ENCODE data around the gene DCLK3.

The DCLK3 gene

DNA sequence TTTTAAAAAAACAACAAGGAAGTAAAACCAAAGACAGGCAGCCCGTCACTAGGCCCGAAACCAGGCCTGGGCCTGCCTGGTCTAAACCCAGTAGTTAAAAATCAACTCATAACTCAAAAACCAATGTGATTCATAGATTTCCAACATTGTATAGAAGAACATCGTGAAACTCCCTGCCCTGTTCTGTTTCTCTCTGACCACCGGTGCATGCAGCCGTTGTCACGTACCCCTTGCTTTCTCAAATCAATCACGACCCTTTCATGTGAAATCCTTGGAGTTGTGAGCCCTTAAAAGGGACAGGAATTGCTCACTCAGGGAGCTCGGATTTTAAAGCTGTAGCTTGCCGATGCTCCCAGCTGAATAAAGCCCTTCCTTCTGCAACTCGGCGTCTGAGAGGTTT, 89.5 kb downstream of the DCLK3 start:
- Histone ChIP-seq H3K9me3 (peaks cover 3 to 21% (median 15%) of the 10 kb centered on the region in 3 donors), H3K4me1 (no peaks in the 10 kb centered on the region), H3K27me3 (no peaks in the 10 kb centered on the region), H3K36me3 (no peaks in the 10 kb centered on the region), H3K4me3 (no peak overlapping the region), H3K27ac (no peak overlapping the region)
- no peak for DNase-seq
- intact Hi-C loops (cut with DNase I; ENCODE audit: low total_unique reads) = no loop called here
- TF ChIP-seq, protein P1, sequence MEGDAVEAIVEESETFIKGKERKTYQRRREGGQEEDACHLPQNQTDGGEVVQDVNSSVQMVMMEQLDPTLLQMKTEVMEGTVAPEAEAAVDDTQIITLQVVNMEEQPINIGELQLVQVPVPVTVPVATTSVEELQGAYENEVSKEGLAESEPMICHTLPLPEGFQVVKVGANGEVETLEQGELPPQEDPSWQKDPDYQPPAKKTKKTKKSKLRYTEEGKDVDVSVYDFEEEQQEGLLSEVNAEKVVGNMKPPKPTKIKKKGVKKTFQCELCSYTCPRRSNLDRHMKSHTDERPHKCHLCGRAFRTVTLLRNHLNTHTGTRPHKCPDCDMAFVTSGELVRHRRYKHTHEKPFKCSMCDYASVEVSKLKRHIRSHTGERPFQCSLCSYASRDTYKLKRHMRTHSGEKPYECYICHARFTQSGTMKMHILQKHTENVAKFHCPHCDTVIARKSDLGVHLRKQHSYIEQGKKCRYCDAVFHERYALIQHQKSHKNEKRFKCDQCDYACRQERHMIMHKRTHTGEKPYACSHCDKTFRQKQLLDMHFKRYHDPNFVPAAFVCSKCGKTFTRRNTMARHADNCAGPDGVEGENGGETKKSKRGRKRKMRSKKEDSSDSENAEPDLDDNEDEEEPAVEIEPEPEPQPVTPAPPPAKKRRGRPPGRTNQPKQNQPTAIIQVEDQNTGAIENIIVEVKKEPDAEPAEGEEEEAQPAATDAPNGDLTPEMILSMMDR (IDR thresholded peaks at IDR 0.05) = no peak

DNA sequence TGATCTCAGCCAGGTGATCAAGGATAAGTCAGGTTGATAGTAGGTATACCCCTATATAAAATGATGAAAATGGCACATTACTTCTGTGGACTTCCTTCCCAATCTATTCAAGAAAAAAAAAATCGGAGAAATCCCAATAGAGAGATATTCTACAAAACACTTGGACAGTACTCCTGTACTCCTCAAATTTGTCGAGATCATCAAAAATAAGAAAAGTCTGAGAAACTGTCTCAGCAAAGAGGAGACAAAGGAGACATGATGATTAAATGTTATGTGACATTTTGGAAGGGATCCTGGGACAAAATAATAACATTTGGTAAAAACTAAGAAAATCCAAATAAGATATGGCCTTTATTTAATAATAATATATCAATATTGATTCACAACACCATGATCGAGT, 94.6 kb downstream of the DCLK3 start:
- intact Hi-C loops (cut with DNase I; ENCODE audit: low total_unique reads) = no loop called here
- H3K9me3 ChIP-seq = no peaks in the 10 kb centered on the region
- H3K4me3 ChIP-seq = no peak overlapping the region
- H3K27ac ChIP-seq = no peak overlapping the region
- H3K4me1 ChIP-seq = no peaks in the 10 kb centered on the region
- H3K36me3 ChIP-seq = no peaks in the 10 kb centered on the region
- H3K27me3 ChIP-seq = no peaks in the 10 kb centered on the region
- TF ChIP-seq, protein P1 (IDR thresholded peaks at IDR 0.05) = no peak
- no peak for DNase-seq

DNA sequence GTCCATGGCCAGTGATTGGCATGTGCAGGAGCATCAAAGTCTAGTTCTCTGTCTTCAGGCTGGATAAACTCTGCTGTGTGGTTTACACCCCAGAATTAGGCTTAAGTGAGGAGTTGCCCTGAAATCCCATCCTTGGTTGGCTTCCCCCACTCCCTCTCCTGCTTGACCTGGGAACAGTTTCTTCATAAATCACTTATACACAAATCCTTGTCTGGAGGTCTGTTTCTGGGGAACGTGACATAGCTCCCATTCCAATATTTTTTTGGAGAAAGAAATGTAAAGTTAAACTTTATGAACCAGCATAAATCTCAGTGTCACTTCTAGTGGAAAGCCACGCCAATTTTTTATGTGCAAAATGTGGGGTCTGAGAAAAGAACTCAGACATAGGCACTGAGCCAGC, 98.2 kb downstream of the DCLK3 start:
- Histone ChIP-seq H3K36me3 (no peaks in the 10 kb centered on the region), H3K4me3 (no peak overlapping the region), H3K4me1 (peaks cover 0 to 8% (median 1%) of the 10 kb centered on the region in 4 donors), H3K27ac (no peak overlapping the region), H3K27me3 (no peaks in the 10 kb centered on the region), H3K9me3 (no peaks in the 10 kb centered on the region)
- intact Hi-C loops (cut with DNase I; ENCODE audit: low total_unique reads) = no loop called here
- no peak for DNase-seq
- TF ChIP-seq, protein P1 (IDR thresholded peaks at IDR 0.05) = no peak

DNA sequence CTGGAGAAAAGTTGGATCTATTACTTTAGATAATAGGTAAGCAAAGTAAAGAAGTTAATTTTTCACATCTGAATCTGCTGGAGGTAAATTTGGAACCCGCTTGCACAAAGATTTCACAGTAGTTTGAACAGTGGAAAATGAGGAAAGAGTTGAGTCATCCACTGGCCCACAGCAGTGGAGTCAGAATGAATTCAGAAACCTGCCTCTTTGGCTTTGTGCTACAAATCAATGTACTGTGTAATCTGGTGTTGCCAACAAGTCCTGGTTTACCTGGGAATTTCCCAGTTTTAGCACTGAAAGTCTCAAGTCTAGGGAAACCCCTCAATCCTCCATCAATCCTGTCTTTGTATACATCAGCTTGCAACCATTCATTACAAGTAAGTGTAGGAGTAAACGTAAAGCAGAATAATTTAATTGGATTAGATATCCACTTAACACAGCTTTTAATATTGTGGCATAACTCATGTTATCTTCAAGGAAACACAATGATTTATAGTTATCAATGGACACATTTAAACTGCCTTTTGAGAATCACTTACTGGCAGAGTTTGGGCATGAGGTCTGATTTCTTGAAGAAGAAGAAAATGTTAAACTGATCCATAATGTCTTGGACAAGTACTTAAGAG, 100.6 kb downstream of the DCLK3 start:
- intact Hi-C loops (cut with DNase I; ENCODE audit: low total_unique reads) = no loop called here
- TF ChIP-seq, protein P1 (IDR thresholded peaks at IDR 0.05) = no peak

DNA sequence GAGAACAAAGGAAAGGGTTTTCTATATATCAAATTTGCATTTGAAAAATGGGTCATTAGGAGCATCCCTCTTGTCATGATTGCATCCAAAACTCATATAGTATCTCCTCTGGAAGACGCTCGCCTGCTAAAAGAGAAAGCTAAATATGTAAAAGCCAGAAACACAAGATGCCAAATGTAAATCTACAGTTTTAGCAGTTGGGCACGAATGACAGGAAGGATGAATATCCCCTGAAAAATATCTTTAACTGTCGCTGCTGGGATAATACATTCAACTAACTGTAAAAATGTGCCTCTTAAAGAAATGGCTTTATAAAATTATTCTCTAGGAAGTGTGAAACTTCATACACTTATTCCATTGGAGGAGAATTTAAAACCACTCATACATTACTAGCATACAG, 101.7 kb downstream of the DCLK3 start:
- intact Hi-C loops (cut with DNase I; ENCODE audit: low total_unique reads) = no loop called here
- TF ChIP-seq, protein P1 (IDR thresholded peaks at IDR 0.05) = no peak
- H3K36me3 ChIP-seq = no peaks in the 10 kb centered on the region
- no peak for DNase-seq
- H3K4me1 ChIP-seq = peaks cover 0 to 8% (median 1%) of the 10 kb centered on the region in 4 donors
- no peaks in the 10 kb centered on the region for H3K9me3 ChIP-seq
- H3K27me3 ChIP-seq = no peaks in the 10 kb centered on the region
- no peak overlapping the region for H3K27ac ChIP-seq
- H3K4me3 ChIP-seq = no peak overlapping the region

More for the DNA sequence above, 100.6 kb downstream of the DCLK3 start:
- Histone ChIP-seq H3K36me3 (no peaks in the 10 kb centered on the region), H3K4me3 (no peak overlapping the region), H3K9me3 (no peaks in the 10 kb centered on the region), H3K27me3 (no peaks in the 10 kb centered on the region), H3K4me1 (peaks cover 0 to 8% (median 1%) of the 10 kb centered on the region in 4 donors), H3K27ac (no peak overlapping the region)
- DNase-seq = no peak
